ENCODE measurements around the gene IL26. TPM values are rescaled to one million over a fixed set of nuclear protein-coding genes. Genes with fewer than 3 reads are reported as not detected.

IL26 gene
- total RNA-seq, 1 experiment from 2014 or later, result not detected

DNA sequence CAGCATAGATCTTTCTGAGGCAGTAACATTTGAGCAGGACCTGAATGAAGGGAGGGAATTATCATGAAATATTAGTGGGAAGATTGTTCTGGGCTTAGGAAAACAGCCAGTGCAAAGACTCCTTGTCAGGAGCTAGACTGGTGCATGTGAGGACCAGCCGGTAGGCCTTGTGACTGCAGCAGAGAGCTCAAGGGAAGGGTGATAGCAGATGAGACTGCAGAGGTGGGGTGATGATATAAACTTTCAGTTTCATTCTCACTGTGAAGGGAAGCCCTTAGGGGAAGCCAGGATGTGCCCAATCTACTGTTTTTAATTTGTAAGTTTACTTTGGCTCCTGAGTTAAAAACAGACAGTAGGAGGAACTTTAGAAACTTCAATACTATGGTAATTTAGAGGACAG, 15.4 kb upstream of the IL26 start:
- Mint-ChIP-seq H3K27ac (ENCODE audit: unreplicated experiment) (no peak overlapping the region), H3K36me3 (ENCODE audit: insufficient read depth, unreplicated experiment) (peaks cover 5% of the 10 kb centered on the region), H3K4me3 (ENCODE audit: low read depth, unreplicated experiment) (no peak overlapping the region), H3K27me3 (ENCODE audit: unreplicated experiment) (peaks cover 5% of the 10 kb centered on the region), H3K4me1 (ENCODE audit: low read depth, unreplicated experiment) (peaks cover 28% of the 10 kb centered on the region), H3K9me3 (ENCODE audit: low read depth, unreplicated experiment) (peaks cover 2% of the 10 kb centered on the region)
- TF ChIP-seq, protein P1, sequence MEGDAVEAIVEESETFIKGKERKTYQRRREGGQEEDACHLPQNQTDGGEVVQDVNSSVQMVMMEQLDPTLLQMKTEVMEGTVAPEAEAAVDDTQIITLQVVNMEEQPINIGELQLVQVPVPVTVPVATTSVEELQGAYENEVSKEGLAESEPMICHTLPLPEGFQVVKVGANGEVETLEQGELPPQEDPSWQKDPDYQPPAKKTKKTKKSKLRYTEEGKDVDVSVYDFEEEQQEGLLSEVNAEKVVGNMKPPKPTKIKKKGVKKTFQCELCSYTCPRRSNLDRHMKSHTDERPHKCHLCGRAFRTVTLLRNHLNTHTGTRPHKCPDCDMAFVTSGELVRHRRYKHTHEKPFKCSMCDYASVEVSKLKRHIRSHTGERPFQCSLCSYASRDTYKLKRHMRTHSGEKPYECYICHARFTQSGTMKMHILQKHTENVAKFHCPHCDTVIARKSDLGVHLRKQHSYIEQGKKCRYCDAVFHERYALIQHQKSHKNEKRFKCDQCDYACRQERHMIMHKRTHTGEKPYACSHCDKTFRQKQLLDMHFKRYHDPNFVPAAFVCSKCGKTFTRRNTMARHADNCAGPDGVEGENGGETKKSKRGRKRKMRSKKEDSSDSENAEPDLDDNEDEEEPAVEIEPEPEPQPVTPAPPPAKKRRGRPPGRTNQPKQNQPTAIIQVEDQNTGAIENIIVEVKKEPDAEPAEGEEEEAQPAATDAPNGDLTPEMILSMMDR (IDR thresholded peaks at IDR 0.05; ENCODE audit: unreplicated experiment), result no peak
- intact Hi-C loops (cut with micrococcal nuclease; ENCODE audit: unreplicated experiment), result no loop called here
- no peak for DNase-seq
- CTCF ChIA-PET, result no interaction called here
- no TSS peak for BruUV-seq (replicated peaks)

DNA sequence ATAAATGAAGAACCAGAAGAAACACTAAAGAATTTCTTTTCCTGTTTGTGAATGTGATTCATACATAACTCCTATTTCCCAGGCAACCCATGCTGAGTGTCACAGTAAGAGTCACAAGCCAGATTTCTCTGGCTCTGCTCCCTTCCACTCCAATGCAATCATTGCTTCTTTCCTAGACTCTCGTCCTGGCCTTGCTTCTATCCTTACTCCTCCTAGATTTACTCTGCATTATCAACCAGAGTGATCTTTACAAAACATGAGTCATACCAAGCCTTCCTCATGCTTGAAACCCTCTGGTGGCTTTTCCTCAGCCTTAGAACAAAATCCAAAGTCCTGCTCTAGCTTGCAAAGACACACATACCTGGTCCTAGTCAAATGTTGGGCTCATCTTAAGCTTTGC, 14.5 kb upstream of the IL26 start:
- TF ChIP-seq, protein P1 (IDR thresholded peaks at IDR 0.05; ENCODE audit: unreplicated experiment), result no peak
- H3K36me3 Mint-ChIP-seq (ENCODE audit: insufficient read depth, unreplicated experiment), result peaks cover 5% of the 10 kb centered on the region
- no peak overlapping the region for H3K4me3 Mint-ChIP-seq (ENCODE audit: low read depth, unreplicated experiment)
- peak overlapping the region; percentile 6 for H3K27ac Mint-ChIP-seq (ENCODE audit: unreplicated experiment)
- peaks cover 2% of the 10 kb centered on the region for H3K9me3 Mint-ChIP-seq (ENCODE audit: low read depth, unreplicated experiment)
- no TSS peak for BruUV-seq (replicated peaks)
- H3K27me3 Mint-ChIP-seq (ENCODE audit: unreplicated experiment), result no peaks in the 10 kb centered on the region
- no peak for DNase-seq
- intact Hi-C loops (cut with micrococcal nuclease; ENCODE audit: unreplicated experiment), result no loop called here
- H3K4me1 Mint-ChIP-seq (ENCODE audit: low read depth, unreplicated experiment), result peaks cover 28% of the 10 kb centered on the region
- CTCF ChIA-PET, result no interaction called here

DNA sequence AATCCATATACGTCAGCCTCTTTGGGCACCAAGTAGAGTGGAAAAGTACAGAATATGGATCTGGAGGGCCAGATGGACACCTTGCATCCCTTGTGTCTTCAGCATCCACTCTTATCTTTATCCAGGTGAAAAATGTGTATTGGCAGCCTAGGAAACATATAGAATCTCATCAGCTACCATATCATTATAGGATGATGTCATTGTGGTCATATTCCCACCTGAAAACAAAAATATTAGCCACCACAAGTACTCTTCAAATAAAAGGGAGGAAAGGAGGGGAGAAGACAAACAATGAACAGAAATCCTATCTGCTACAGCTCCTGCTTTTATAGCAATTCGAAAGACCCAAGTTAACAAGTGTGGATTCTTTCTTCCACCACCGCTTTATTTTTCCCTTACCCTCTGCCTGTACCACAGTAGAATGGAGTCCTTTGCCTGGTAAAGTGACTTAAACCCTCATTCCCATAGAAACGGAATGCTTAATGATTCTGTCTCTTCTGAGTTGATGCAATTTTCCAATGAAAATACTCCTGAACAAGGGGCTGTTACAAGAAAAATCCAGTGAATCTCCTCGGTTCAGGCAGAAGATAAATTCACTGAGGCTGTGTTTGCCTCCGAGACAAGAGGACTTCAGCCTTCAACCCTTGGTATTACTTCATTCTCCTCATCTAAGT, 13.8 kb upstream of the IL26 start:
- Mint-ChIP-seq H3K27ac (ENCODE audit: unreplicated experiment) (peak overlapping the region; percentile 6), H3K9me3 (ENCODE audit: low read depth, unreplicated experiment) (peaks cover 2% of the 10 kb centered on the region), H3K4me1 (ENCODE audit: low read depth, unreplicated experiment) (peaks cover 28% of the 10 kb centered on the region), H3K27me3 (ENCODE audit: unreplicated experiment) (peaks cover 5% of the 10 kb centered on the region), H3K36me3 (ENCODE audit: insufficient read depth, unreplicated experiment) (peaks cover 5% of the 10 kb centered on the region), H3K4me3 (ENCODE audit: low read depth, unreplicated experiment) (no peak overlapping the region)
- BruUV-seq (replicated peaks), result no TSS peak
- no peak for DNase-seq
- intact Hi-C loops (cut with micrococcal nuclease; ENCODE audit: unreplicated experiment), result no loop called here
- CTCF ChIA-PET, result no interaction called here
- TF ChIP-seq, protein P1 (IDR thresholded peaks at IDR 0.05; ENCODE audit: unreplicated experiment), result no peak

DNA sequence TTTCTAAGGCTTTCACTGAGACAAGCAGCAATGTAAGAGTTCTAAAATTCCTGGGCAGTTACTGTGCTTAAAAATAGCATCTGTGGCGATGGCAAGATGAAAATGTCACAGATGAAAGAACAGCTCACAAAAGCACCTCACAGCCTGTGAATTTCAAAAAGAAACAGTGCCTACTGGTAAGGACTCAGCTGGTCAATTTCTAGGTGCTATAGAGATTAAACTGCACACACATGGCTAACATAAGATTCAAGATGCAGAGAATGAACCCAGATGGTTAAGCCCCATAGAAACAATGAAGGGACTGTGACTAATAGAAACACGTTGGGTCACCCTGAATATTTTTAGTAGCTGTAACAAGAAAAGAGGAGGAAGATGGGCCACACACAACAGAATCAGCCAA, 12.0 kb upstream of the IL26 start:
- CTCF ChIA-PET, result no interaction called here
- TF ChIP-seq, protein P1 (IDR thresholded peaks at IDR 0.05; ENCODE audit: unreplicated experiment), result no peak
- Mint-ChIP-seq H3K36me3 (ENCODE audit: insufficient read depth, unreplicated experiment) (peaks cover 5% of the 10 kb centered on the region), H3K4me1 (ENCODE audit: low read depth, unreplicated experiment) (peaks cover 28% of the 10 kb centered on the region), H3K27ac (ENCODE audit: unreplicated experiment) (no peak overlapping the region), H3K4me3 (ENCODE audit: low read depth, unreplicated experiment) (no peak overlapping the region), H3K27me3 (ENCODE audit: unreplicated experiment) (peaks cover 14% of the 10 kb centered on the region), H3K9me3 (ENCODE audit: low read depth, unreplicated experiment) (peaks cover 2% of the 10 kb centered on the region)
- no TSS peak for BruUV-seq (replicated peaks)
- DNase-seq, result no peak
- intact Hi-C loops (cut with micrococcal nuclease; ENCODE audit: unreplicated experiment), result no loop called here
